Immature natural killer cell (primary cell): Measurements from ENCODE around the gene PIK3C3. TPM values are rescaled to one million over a fixed set of nuclear protein-coding genes. Genes with fewer than 3 reads are reported as not detected.

Source experiments
- DNase-seq, 3 donors: peaks; one replicate each; pipeline ENCODE4 v3.0.0; 2022; ENCODE audit warnings: mixed read lengths in 1 of 3
- H3K27ac Mint-ChIP-seq, 6 donors: one replicate each; pipeline ENCODE4 v1.8.0; 2020; ENCODE audit warnings: mixed read lengths in 6 of 6, mild to moderate bottlenecking in 5 of 6, inconsistent platforms in 4 of 6, moderate library complexity in 3 of 6
- H3K27me3 Mint-ChIP-seq, 3 donors: one replicate each; pipeline ENCODE4 v1.8.0; 2020 to 2021; ENCODE audit warnings: low read depth in 3 of 3, mild to moderate bottlenecking in 3 of 3, mixed read lengths in 3 of 3, moderate library complexity in 3 of 3, inconsistent platforms in 1 of 3
- H3K36me3 Mint-ChIP-seq, 3 donors: one replicate each; pipeline ENCODE4 v1.8.0; 2020; ENCODE audit warnings: mixed read lengths in 3 of 3, inconsistent platforms in 2 of 3, mild to moderate bottlenecking in 2 of 3
- H3K4me1 Mint-ChIP-seq, 2 donors: one replicate each; pipeline ENCODE4 v1.8.0; 2020; ENCODE audit warnings: inconsistent platforms in 2 of 2, mild to moderate bottlenecking in 2 of 2, mixed read lengths in 2 of 2, moderate library complexity in 1 of 2
- H3K4me3 Mint-ChIP-seq, 5 donors: one replicate each; pipeline ENCODE4 v1.8.0; 2020; ENCODE audit warnings: mild to moderate bottlenecking in 5 of 5, mixed read lengths in 5 of 5, inconsistent platforms in 3 of 5, moderate library complexity in 3 of 5
- H3K9me3 Mint-ChIP-seq, 6 donors: one replicate each; pipeline ENCODE4 v1.8.0; 2020; ENCODE audit warnings: mild to moderate bottlenecking in 6 of 6, mixed read lengths in 6 of 6, inconsistent platforms in 4 of 6, moderate library complexity in 3 of 6
- polyA plus RNA-seq, 3 donors: library from polyadenylated mRNA; unstranded; fragments of 300-500 nt; fragmentation: Illumina TruSeq; gene quantifications; one replicate each; pipeline ENCODE4 v1.2.3, GENCODE V29; 2021

Gene PIK3C3
- polyA plus RNA-seq, 3 donors from 2014 or later = 23.4 to 47.0 (median 28.1) TPM

DNA sequence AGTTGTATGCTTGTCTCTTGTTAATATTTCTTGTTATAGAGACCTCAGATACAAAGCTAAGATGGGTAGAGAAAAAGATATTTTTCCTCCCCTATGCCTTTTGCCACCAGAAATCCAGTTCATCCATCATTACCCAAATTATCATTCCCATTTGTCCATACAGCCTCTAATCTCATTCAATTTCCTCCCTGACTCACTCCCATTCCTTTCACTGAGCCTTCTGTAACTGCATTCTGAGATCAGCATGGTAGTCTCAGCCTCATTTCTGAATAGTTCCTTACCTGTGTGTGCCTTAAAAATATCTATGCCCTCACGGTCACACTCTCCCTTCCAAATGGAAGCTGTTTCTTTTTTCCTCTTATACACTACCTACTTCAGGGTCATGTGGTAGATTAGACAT lies 15.7 kb upstream of the PIK3C3 start:
- Mint-ChIP-seq H3K27me3 (peaks cover 2 to 8% (median 2%) of the 10 kb centered on the region in 3 donors), H3K27ac (no peak overlapping the region), H3K4me3 (no peak overlapping the region), H3K9me3 (no peaks in the 10 kb centered on the region), H3K36me3 (no peaks in the 10 kb centered on the region), H3K4me1 (peaks cover 11% of the 10 kb centered on the region in 2 donors)
- DNase-seq = no peak

GRCh38 chr18:41940506-41941215 lies 14.4 kb upstream of the PIK3C3 start:
- no peak for DNase-seq
- Mint-ChIP-seq H3K9me3 (no peaks in the 10 kb centered on the region), H3K36me3 (no peaks in the 10 kb centered on the region), H3K4me1 (peaks cover 11% of the 10 kb centered on the region in 2 donors), H3K27ac (no peak overlapping the region), H3K4me3 (no peak overlapping the region), H3K27me3 (peaks cover 2 to 11% (median 4%) of the 10 kb centered on the region in 3 donors)

GRCh38 chr18:41942254-41942653 lies 12.8 kb upstream of the PIK3C3 start:
- DNase-seq = no peak
- H3K27ac Mint-ChIP-seq = no peak overlapping the region
- H3K36me3 Mint-ChIP-seq = no peaks in the 10 kb centered on the region
- H3K9me3 Mint-ChIP-seq = no peaks in the 10 kb centered on the region
- H3K27me3 Mint-ChIP-seq = peaks cover 2 to 16% (median 4%) of the 10 kb centered on the region in 3 donors
- peaks cover 0 to 1% of the 10 kb centered on the region in 2 donors for H3K4me1 Mint-ChIP-seq
- H3K4me3 Mint-ChIP-seq = no peak overlapping the region

DNA sequence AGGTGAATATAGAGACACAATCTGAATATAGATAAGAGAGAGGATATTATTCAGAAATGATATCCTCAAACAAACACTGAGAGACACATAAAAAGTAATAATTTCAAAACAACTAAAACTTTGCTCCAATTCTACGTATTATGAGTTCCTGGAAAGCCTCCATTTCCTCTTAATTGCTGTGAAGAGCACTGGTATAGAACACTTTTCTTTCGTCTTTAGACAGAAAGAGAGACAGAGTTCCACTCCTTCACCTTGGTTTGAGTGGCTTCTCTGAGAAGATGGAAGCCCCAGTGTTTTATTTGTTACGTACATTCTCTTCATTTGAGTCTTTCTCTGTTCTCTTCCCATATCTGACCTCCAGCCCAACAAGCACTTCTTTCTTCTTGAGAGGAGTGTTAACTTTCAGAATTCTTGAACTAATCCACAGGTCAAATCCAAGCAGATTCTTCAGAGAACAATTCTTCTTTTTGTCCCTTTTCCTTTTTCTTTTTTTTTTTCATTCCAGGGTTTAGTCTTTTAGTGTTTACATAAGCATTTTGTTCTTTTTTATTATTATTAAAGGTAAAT lies 6.4 kb upstream of the PIK3C3 start:
- Mint-ChIP-seq H3K36me3 (peaks cover 0 to 3% (median 0%) of the 10 kb centered on the region in 3 donors), H3K4me3 (no peak overlapping the region), H3K27me3 (peaks cover 2 to 20% (median 5%) of the 10 kb centered on the region in 3 donors), H3K4me1 (no peaks in the 10 kb centered on the region), H3K27ac (no peak overlapping the region), H3K9me3 (no peaks in the 10 kb centered on the region)
- no peak for DNase-seq

DNA sequence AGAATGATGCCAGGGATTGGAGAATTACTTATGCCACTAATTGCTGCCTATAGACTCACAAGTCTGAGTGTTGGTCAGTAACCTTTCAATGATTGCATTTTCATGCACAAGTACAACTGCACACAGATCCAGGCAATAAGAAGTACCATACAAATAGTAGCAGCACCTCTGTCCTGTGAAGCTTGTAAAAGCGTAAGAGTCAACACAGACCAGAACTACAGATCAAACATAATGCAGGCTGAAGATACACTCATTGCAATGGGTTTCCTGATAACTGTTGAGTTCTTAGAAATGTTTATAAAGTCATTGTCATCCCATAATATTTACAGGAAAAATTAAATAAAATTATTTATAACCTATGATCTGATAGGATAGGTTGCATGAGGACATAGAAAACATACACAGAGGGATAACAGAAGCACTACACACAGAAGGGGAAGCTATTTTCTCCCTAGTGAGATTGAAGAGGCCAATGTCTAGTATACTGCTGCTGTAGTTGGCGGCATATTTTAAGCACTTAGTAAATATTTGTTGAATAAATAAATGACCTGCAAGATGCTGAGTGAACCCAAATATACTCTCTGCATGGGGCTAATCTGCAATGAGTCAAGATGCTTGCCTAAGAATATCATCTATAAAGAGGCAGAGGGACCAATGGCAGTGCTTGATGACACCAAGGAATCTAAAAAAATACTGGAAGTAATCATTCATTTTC lies 5.7 kb upstream of the PIK3C3 start:
- peaks cover 0 to 3% (median 0%) of the 10 kb centered on the region in 3 donors for H3K36me3 Mint-ChIP-seq
- H3K27ac Mint-ChIP-seq = no peak overlapping the region
- no peak for DNase-seq
- no peaks in the 10 kb centered on the region for H3K4me1 Mint-ChIP-seq
- H3K4me3 Mint-ChIP-seq = no peak overlapping the region
- H3K27me3 Mint-ChIP-seq = peaks cover 1 to 20% (median 5%) of the 10 kb centered on the region in 3 donors
- H3K9me3 Mint-ChIP-seq = no peaks in the 10 kb centered on the region

GRCh38 chr18:41955688-41956087 lies 654 bp downstream of the PIK3C3 start:
- Mint-ChIP-seq H3K4me1 (peaks cover 32 to 57% of the 10 kb centered on the region in 2 donors), H3K9me3 (no peaks in the 10 kb centered on the region), H3K36me3 (peaks cover 7 to 13% (median 9%) of the 10 kb centered on the region in 3 donors), H3K27me3 (peaks cover 3 to 8% (median 7%) of the 10 kb centered on the region in 3 donors), H3K27ac (peak overlapping the region; percentile 96 to 100 (median 99)), H3K4me3 (peak overlapping the region; percentile 98 to 100 (median 100))
- DNase-seq = no peak

GRCh38 chr18:41959045-41959444 lies 4.0 kb downstream of the PIK3C3 start:
- Mint-ChIP-seq H3K4me3 (no peak overlapping the region), H3K36me3 (peaks cover 13 to 24% (median 15%) of the 10 kb centered on the region in 3 donors)
- no peak for DNase-seq

DNA sequence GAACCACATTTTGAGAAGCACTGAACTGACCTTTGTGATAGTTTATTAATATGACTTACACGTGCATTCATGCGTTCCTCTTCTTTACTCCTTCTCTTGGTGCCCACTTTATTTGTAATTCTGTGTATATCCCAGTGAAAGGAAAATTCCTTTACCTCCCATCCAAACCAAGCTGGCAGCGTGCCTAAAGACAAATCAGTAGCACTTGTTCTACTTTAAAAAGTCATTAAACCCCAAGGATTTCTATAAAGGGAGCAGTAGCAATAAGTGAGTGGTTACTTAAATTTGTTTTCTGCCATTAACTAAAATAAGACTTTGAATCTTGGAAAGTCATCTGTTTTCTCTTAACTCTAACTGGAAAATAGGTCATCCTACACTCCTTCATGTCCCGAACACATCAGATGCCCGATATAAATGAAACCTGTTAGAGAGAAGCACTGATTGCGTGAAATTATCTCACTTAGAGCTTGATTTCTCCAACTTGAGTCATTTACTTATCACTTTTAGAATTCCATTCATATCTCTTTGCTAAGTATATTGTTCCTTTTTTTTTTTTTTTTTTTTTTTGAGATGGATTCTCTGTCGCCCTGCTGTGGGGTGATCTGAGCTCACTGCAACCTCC lies 10.7 kb downstream of the PIK3C3 start:
- H3K36me3 Mint-ChIP-seq = peaks cover 8 to 33% (median 22%) of the 10 kb centered on the region in 3 donors
- no peak for DNase-seq
- H3K4me1 Mint-ChIP-seq = peaks cover 37 to 91% of the 10 kb centered on the region in 2 donors
- no peak overlapping the region for H3K4me3 Mint-ChIP-seq
- no peaks in the 10 kb centered on the region for H3K9me3 Mint-ChIP-seq
- H3K27me3 Mint-ChIP-seq = no peaks in the 10 kb centered on the region
- peak overlapping the region in 1 of 6 donors; percentile 25 for H3K27ac Mint-ChIP-seq

More at GRCh38 chr18:41959045-41959444, 4.0 kb downstream of the PIK3C3 start:
- no peaks in the 10 kb centered on the region for H3K9me3 Mint-ChIP-seq
- H3K4me1 Mint-ChIP-seq = peaks cover 45 to 91% of the 10 kb centered on the region in 2 donors
- H3K27me3 Mint-ChIP-seq = peaks cover 3 to 8% (median 7%) of the 10 kb centered on the region in 3 donors
- H3K27ac Mint-ChIP-seq = no peak overlapping the region

DNA sequence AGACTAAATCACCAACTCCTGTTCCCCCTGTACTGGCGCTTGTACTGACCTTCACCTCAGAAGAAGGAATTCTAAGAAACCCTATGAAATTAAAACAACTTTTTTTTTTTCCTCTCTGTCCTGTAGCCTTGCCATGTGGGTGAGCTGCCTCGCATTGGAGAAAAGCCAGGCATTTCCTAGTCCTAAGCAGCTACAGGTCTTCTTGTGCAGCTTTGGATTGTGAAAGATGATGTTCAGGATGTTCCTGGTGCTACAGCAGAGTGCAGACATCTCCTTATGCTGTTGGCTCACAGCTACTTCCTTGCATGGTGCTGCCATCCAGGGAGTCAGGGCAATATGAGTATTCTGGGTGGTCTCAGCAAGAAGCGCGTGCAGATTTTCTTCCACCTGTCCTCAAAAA lies 11.9 kb downstream of the PIK3C3 start:
- Mint-ChIP-seq H3K4me1 (peaks cover 34 to 85% of the 10 kb centered on the region in 2 donors), H3K27ac (peak overlapping the region in 1 of 6 donors; percentile 40), H3K36me3 (peaks cover 8 to 29% (median 18%) of the 10 kb centered on the region in 3 donors), H3K27me3 (no peaks in the 10 kb centered on the region), H3K4me3 (no peak overlapping the region), H3K9me3 (no peaks in the 10 kb centered on the region)
- DNase-seq = no peak

GRCh38 chr18:41967680-41968079 lies 12.6 kb downstream of the PIK3C3 start:
- Mint-ChIP-seq H3K36me3 (peaks cover 8 to 26% (median 14%) of the 10 kb centered on the region in 3 donors), H3K4me3 (no peak overlapping the region), H3K9me3 (no peaks in the 10 kb centered on the region), H3K4me1 (peaks cover 38 to 85% of the 10 kb centered on the region in 2 donors), H3K27me3 (no peaks in the 10 kb centered on the region), H3K27ac (no peak overlapping the region)
- DNase-seq = no peak

GRCh38 chr18:41969881-41970280 lies 14.8 kb downstream of the PIK3C3 start:
- Mint-ChIP-seq H3K4me1 (peaks cover 45 to 86% of the 10 kb centered on the region in 2 donors), H3K27me3 (no peaks in the 10 kb centered on the region), H3K9me3 (no peaks in the 10 kb centered on the region), H3K4me3 (no peak overlapping the region), H3K27ac (no peak overlapping the region), H3K36me3 (peaks cover 8 to 18% (median 13%) of the 10 kb centered on the region in 3 donors)
- no peak for DNase-seq

GRCh38 chr18:41972067-41972925 lies 17.3 kb downstream of the PIK3C3 start:
- H3K27me3 Mint-ChIP-seq = no peaks in the 10 kb centered on the region
- H3K4me3 Mint-ChIP-seq = peak overlapping the region in 4 of 5 donors; percentile 7 to 64 (median 38)
- no peaks in the 10 kb centered on the region for H3K9me3 Mint-ChIP-seq
- peaks cover 8 to 12% (median 11%) of the 10 kb centered on the region in 3 donors for H3K36me3 Mint-ChIP-seq
- no peak for DNase-seq
- H3K4me1 Mint-ChIP-seq = peaks cover 37 to 89% of the 10 kb centered on the region in 2 donors
- peak overlapping the region in 5 of 6 donors; percentile 23 to 73 (median 34) for H3K27ac Mint-ChIP-seq

DNA sequence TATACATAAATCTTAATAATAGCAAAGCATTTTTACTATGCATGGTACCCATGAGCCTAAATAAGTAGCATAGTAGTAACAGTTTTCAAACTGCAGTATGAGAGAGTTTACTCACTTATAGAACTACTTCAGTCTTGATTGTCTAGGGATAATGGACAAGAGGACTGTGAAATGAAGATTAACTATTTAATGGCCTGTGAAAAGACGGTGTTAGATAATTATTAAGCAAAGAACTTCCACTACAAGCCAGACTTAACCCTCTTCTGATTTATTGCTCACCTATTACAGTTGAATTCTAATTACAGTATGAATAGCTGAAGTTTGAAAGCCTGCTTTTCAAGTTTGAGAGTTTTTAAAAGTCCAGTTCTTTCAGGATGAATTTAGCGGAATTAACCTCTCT lies 18.9 kb downstream of the PIK3C3 start:
- peak overlapping the region in 1 of 5 donors; percentile 32 for H3K4me3 Mint-ChIP-seq
- H3K27me3 Mint-ChIP-seq = no peaks in the 10 kb centered on the region
- H3K4me1 Mint-ChIP-seq = peaks cover 34 to 85% of the 10 kb centered on the region in 2 donors
- H3K9me3 Mint-ChIP-seq = no peaks in the 10 kb centered on the region
- no peak overlapping the region for H3K27ac Mint-ChIP-seq
- peaks cover 7 to 10% (median 8%) of the 10 kb centered on the region in 3 donors for H3K36me3 Mint-ChIP-seq
- DNase-seq = no peak
